Astrocyte (in vitro differentiated cells and primary cell): Measurements from ENCODE around the gene AKR1B15.

Experiments used
- CTCF ChIP-seq: IDR thresholded peaks from 2 replicates; pipeline ENCODE4 v1.5.1; 2011; ENCODE audit warnings: low read depth, mild to moderate bottlenecking, inconsistent platforms, low read length, moderate library complexity; ENCODE audit not compliant: insufficient read depth
- EZH2 ChIP-seq: IDR thresholded peaks from 2 replicates; pipeline ENCODE4 v1.6.1; 2012; ENCODE audit warnings: mild to moderate bottlenecking, low read length, inconsistent platforms; ENCODE audit not compliant: insufficient read depth

GRCh38 chr7:134584290-134584689 is 35.4 kb downstream of the AKR1B15 start:
- TF ChIP-seq CTCF (no peak), EZH2 (no peak)
